GM12878 (cell line): ENCODE measurements around the gene PPP1R14B.

Experiments
- EZH2 ChIP-seq: IDR thresholded peaks from 2 replicates; pipeline ENCODE4 v1.6.1; 2012; ENCODE audit warnings: low read depth, mild to moderate bottlenecking, control low read depth, inconsistent platforms, low read length, borderline replicate concordance; ENCODE audit not compliant: control insufficient read depth
- JUNB ChIP-seq: IDR thresholded peaks from 2 replicates; pipeline ENCODE4 v1.6.1; 2016; ENCODE audit warnings: antibody characterized with exemption, mild to moderate bottlenecking
- KDM1A ChIP-seq: fragments of 200-600 bp; sonication (generic); IDR thresholded peaks from 2 replicates; pipeline ENCODE4 v1.6.1; 2016; ENCODE audit warnings: borderline replicate concordance
- SMC3 ChIP-seq: IDR thresholded peaks from 2 replicates; pipeline ENCODE4 v1.6.1; 2011; ENCODE audit warnings: low read length, improper control_type of control experiment, borderline replicate concordance
- TF ChIP-seq, protein P1 (sequence below): IDR thresholded peaks from 2 replicates; pipeline ENCODE4 v1.6.1; 2012; ENCODE audit warnings: low read depth, low read length, improper control_type of control experiment
- TF ChIP-seq, protein P2 (sequence below): IDR thresholded peaks from 2 replicates; pipeline ENCODE4 v1.6.1; 2012; ENCODE audit warnings: low read length, inconsistent platforms
- TF ChIP-seq, protein P3 (sequence below): fragments of 450-650 bp; formaldehyde crosslinking; IDR thresholded peaks from 2 replicates; pipeline ENCODE4 v1.5.0; 2022; ENCODE audit warnings: mild to moderate bottlenecking, missing genetic modification characterization

DNA sequence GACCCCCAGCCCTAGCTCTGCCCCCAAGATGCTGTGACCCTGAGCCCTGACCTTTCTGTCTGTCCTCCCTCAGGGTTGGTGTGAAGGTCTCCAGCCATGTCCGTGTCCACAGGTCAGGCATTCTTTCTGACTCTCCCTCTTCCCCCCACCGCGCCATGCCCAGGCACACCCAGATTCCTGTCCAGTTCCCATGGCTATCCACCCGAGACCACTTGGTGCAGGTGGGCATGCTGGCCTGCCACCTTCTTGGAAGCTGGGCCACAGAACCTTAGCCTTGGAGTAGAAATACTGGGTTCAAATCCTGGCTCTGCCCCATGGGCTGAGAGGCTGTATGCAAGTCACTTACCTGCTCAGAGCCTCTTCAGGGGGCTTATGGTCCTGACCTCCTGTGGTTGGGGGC, 2.3 kb upstream of the PPP1R14B start:
- TF ChIP-seq, protein P1, sequence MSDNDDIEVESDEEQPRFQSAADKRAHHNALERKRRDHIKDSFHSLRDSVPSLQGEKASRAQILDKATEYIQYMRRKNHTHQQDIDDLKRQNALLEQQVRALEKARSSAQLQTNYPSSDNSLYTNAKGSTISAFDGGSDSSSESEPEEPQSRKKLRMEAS = no peak
- no peak for TF ChIP-seq KDM1A
- TF ChIP-seq JUNB = no peak
- TF ChIP-seq, protein P2, sequence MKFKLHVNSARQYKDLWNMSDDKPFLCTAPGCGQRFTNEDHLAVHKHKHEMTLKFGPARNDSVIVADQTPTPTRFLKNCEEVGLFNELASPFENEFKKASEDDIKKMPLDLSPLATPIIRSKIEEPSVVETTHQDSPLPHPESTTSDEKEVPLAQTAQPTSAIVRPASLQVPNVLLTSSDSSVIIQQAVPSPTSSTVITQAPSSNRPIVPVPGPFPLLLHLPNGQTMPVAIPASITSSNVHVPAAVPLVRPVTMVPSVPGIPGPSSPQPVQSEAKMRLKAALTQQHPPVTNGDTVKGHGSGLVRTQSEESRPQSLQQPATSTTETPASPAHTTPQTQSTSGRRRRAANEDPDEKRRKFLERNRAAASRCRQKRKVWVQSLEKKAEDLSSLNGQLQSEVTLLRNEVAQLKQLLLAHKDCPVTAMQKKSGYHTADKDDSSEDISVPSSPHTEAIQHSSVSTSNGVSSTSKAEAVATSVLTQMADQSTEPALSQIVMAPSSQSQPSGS = no peak
- TF ChIP-seq, protein P3, sequence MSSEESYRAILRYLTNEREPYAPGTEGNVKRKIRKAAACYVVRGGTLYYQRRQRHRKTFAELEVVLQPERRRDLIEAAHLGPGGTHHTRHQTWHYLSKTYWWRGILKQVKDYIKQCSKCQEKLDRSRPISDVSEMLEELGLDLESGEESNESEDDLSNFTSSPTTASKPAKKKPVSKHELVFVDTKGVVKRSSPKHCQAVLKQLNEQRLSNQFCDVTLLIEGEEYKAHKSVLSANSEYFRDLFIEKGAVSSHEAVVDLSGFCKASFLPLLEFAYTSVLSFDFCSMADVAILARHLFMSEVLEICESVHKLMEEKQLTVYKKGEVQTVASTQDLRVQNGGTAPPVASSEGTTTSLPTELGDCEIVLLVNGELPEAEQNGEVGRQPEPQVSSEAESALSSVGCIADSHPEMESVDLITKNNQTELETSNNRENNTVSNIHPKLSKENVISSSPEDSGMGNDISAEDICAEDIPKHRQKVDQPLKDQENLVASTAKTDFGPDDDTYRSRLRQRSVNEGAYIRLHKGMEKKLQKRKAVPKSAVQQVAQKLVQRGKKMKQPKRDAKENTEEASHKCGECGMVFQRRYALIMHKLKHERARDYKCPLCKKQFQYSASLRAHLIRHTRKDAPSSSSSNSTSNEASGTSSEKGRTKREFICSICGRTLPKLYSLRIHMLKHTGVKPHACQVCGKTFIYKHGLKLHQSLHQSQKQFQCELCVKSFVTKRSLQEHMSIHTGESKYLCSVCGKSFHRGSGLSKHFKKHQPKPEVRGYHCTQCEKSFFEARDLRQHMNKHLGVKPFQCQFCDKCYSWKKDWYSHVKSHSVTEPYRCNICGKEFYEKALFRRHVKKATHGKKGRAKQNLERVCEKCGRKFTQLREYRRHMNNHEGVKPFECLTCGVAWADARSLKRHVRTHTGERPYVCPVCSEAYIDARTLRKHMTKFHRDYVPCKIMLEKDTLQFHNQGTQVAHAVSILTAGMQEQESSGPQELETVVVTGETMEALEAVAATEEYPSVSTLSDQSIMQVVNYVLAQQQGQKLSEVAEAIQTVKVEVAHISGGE (CRISPR knock-in tag) = no peak
- TF ChIP-seq SMC3 = no peak
- TF ChIP-seq EZH2 = no peak
